Measurements from ENCODE around the gene FUS.
"Not testable (repeated sequence)": the region's sequence is repeated elsewhere in the genome, so short reads cannot be mapped to it uniquely, and the experiment has no call there.

The FUS gene

GRCh38 chr16:31186930-31187807 lies 7.2 kb downstream of the FUS start:
- no peak for DNase-seq

- no peak for DNase-seq
Measured at GRCh38 chr16:31187808-31188189, 7.9 kb downstream of the FUS start.

GRCh38 chr16:31188450-31189411 lies 8.8 kb downstream of the FUS start:
- DNase-seq, result no peak

- no peak for DNase-seq
Measured at GRCh38 chr16:31189412-31189778, 9.5 kb downstream of the FUS start.

GRCh38 chr16:31190061-31190460 lies 10.1 kb downstream of the FUS start:
- no peak for DNase-seq

- no peak for DNase-seq
Measured at GRCh38 chr16:31190818-31191444, 11.0 kb downstream of the FUS start.

GRCh38 chr16:31191697-31192428 lies 11.9 kb downstream of the FUS start:
- no peak for DNase-seq

GRCh38 chr16:31192856-31193642 lies 13.1 kb downstream of the FUS start:
- no peak for DNase-seq

- DNase-seq, result no peak
Measured at GRCh38 chr16:31193874-31194273, 13.9 kb downstream of the FUS start.

GRCh38 chr16:31194898-31195297 lies 15.0 kb downstream of the FUS start:
- no peak for DNase-seq

- not testable (repeated sequence) for DNase-seq
Measured at GRCh38 chr16:31195861-31196260, 15.9 kb downstream of the FUS start.

GRCh38 chr16:31196324-31197088 lies 16.6 kb downstream of the FUS start:
- no peak for DNase-seq

GRCh38 chr16:31198207-31198882 lies 18.4 kb downstream of the FUS start:
- no peak for DNase-seq

GRCh38 chr16:31199430-31200041 lies 19.6 kb downstream of the FUS start:
- DNase-seq, result no peak

- DNase-seq, result not testable (repeated sequence)
Measured at GRCh38 chr16:31200111-31200510, 20.2 kb downstream of the FUS start.

GRCh38 chr16:31200821-31201568 lies 21.1 kb downstream of the FUS start:
- peak; percentile 33 for DNase-seq

- DNase-seq, result no peak
Measured at GRCh38 chr16:31201582-31202413, 21.9 kb downstream of the FUS start.

Measured in fibroblast of skin of back (primary cell).